ENCODE measurements around the gene GRID2.

GRCh38 chr4:93540562-93540961, 1236.8 kb downstream of the GRID2 start:
- TF ChIP-seq CTCF (IDR thresholded peaks at IDR 0.05) (no peak), POLR2A (IDR thresholded peaks at IDR 0.05) (no peak), POLR2AphosphoS5 (IDR thresholded peaks at IDR 0.05; ENCODE audit: insufficient read depth in 1 of 2, low read depth in 1 of 2) (no peak)
